ENCODE results near the gene ALDH1B1. TPM values are rescaled to one million over a fixed set of nuclear protein-coding genes. Genes with fewer than 3 reads are reported as not detected.

The ALDH1B1 gene
- total and polyA plus RNA-seq, 2 donors (not counting 3 experiments of a cell fraction or from before 2014, with no cell fraction given), result 11.5 to 20.5 TPM

DNA sequence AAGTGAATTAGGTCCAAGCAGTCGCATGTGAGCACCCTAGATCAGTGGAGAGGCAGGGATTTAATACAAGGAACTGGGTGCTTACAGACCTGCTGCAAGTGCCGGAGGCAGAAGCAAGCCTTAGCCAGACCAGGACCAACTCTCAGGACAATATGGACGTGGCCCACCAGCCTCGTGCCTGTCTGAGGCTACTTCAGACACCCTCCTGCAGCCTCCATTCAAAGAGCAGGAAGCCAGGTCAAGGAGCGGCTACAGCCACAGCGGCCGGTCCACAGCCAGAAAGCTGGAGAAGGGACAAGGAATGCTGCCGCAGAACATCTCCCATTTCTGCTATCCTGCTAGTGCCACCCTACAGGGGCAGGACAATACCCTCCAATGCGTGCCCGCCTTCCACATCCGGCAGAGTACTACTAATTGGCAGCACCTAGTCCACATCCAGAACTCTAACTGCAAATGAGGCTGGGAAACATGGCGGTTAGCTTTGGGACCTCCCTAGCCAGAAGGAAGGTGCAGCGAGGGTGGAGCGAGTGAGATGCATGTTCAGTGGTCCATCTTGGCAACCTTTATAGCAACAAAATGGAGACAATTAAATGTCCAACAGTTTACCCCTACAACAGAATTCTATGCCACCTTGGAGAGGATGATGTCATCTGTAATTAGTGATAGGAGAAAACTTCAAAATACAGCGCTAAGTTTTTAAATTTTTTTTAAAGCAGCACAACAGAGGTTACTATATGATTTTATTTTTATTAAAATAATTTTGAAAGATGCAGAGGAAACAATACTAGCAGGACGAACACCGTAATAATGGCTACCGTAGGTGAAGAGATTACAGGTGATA lies 1.0 kb upstream of the ALDH1B1 start:
- ChIA-PET CTCF (interaction anchor here (1.9 to 2.0 kb wide), 2 partner anchors 10 to 42 kb away, joined by 5 to 9 read pairs; no protein-coding TSS in a partner anchor), POLR2A (no interaction called here)
- no peak overlapping the region for H3K9ac ChIP-seq (replicated peaks; ENCODE audit: extremely low read depth, insufficient read depth, low read length)
- H3K9me3 ChIP-seq (replicated peaks; ENCODE audit: control insufficient read depth, insufficient read depth, low read length), result no peaks in the 10 kb centered on the region
- FAIRE-seq, result no peak
- peak overlapping the region in 1 of 3 experiments; percentile 72 for H3K4me3 ChIP-seq (replicated peaks in 1 of 3; ENCODE audit: insufficient read depth in 1 of 3, low read depth in 1 of 3, low read length in 3 of 3)
- dilution Hi-C loops (cut with MboI; ENCODE audit: extremely low pct_ligation_motif_present, low sequenced_read_pairs), result no loop called here
- no peak for DNase-seq (ENCODE audit: low read depth, low spot score)
- intact Hi-C loops (cut with micrococcal nuclease), result loop anchor here (2.0 to 5.0 kb wide), 2 partner anchors 487 to 589 kb away; partner anchors contain the start of genes DCAF10 and SLC25A51
- H3K27ac ChIP-seq (ENCODE audit: insufficient read depth, low read depth, low read length), result no peak overlapping the region
- H3K4me2 ChIP-seq (ENCODE audit: insufficient read depth, low read length), result peak overlapping the region; percentile 65
- TF ChIP-seq MYC (IDR thresholded peaks at IDR 0.05; ENCODE audit: low read depth, low read length) (no peak), POLR2A (IDR thresholded peaks at IDR 0.05; ENCODE audit: low read depth, low read length) (no peak), JUN (IDR thresholded peaks at IDR 0.05; ENCODE audit: borderline replicate concordance, insufficient read depth, insufficient read length, low read depth) (peak; percentile 14)
- H2AFZ ChIP-seq (ENCODE audit: low read depth, low read length), result no peak overlapping the region
- H3K79me2 ChIP-seq (ENCODE audit: control insufficient read depth, insufficient read depth, low read length), result peaks cover 22% of the 10 kb centered on the region
- H3K36me3 ChIP-seq (ENCODE audit: control insufficient read depth in 2 of 2, extremely low read depth in 1 of 2, insufficient read depth in 2 of 2, low read length in 2 of 2), result peaks cover 0 to 6% of the 10 kb centered on the region in 2 experiments
- H3K4me1 ChIP-seq (ENCODE audit: control insufficient read depth, extremely low read depth, insufficient read depth, low read length), result peaks cover 7% of the 10 kb centered on the region
- H3K9me1 ChIP-seq (replicated peaks; ENCODE audit: control insufficient read depth, extremely low read depth, insufficient read depth, low read length), result no peaks in the 10 kb centered on the region
- no peaks in the 10 kb centered on the region for H4K20me1 ChIP-seq (replicated peaks; ENCODE audit: control insufficient read depth, extremely low read depth, insufficient read depth, low read length)
- no TSS peak for BruUV-seq (replicated peaks)
- H3K27me3 ChIP-seq (ENCODE audit: control insufficient read depth in 2 of 2, insufficient read depth in 2 of 2, low read length in 2 of 2), result no peaks in the 10 kb centered on the region

DNA sequence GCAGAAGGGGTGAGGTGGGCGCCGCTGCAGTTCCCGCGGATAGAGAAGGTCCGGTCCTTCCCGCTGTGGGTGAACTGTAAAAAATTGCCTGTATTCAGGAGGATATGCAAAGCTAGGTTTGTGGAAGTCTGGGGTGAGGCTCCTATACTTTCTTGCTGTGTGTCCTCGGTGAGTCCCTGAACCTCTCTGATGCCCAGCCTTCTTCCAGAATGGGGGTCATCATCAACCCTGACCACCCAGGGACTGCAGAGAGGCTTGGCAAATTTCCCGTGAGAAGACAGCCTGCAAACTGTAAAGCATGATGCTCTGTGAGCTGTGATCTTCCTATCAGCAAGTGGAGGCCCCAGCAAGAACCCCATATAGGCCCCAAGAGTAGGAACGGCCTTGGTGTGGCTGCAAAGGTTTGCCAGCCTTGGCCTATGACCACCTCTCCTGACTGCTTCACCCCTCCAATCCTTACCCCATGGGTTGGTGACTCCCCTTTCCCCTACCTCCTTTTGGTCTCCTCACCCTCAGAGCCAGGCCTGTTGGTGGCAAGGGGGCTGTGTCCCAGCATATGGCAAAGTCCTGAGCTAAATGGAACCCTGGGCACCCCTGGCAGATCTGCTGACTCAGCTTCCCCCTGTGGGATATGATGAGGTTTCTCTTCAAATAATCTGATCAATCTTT lies 760 bp downstream of the ALDH1B1 start:
- FAIRE-seq, result peak; percentile 33

More for the DNA sequence above, 760 bp downstream of the ALDH1B1 start:
- peak overlapping the region; percentile 73 for H3K9ac ChIP-seq (replicated peaks; ENCODE audit: extremely low read depth, insufficient read depth, low read length)
- no peak for DNase-seq (ENCODE audit: low read depth, low spot score)
- TSS peak; percentile 40 for BruUV-seq (replicated peaks)
- H3K4me1 ChIP-seq (ENCODE audit: control insufficient read depth, extremely low read depth, insufficient read depth, low read length), result peaks cover 7% of the 10 kb centered on the region
- dilution Hi-C loops (cut with MboI; ENCODE audit: extremely low pct_ligation_motif_present, low sequenced_read_pairs), result no loop called here
- peak overlapping the region; percentile 43 for H3K27ac ChIP-seq (ENCODE audit: insufficient read depth, low read depth, low read length)
- TF ChIP-seq FOS (IDR thresholded peaks at IDR 0.05; ENCODE audit: borderline replicate concordance, insufficient read depth, low read length) (no peak), EZH2 (IDR thresholded peaks at IDR 0.05; ENCODE audit: borderline replicate concordance, low read depth, low read length, severe bottlenecking) (no peak), GATA2 (IDR thresholded peaks at IDR 0.05; ENCODE audit: insufficient read depth, insufficient read length, low read depth, low read length) (no peak), POLR2A (IDR thresholded peaks at IDR 0.05; ENCODE audit: low read depth, low read length) (no peak), POLR2AphosphoS5 (IDR thresholded peaks at IDR 0.05; ENCODE audit: insufficient read depth, low read depth, low read length) (no peak), JUN (IDR thresholded peaks at IDR 0.05; ENCODE audit: borderline replicate concordance, insufficient read depth, insufficient read length, low read depth) (no peak), MYC (IDR thresholded peaks at IDR 0.05; ENCODE audit: low read depth, low read length) (no peak)
- TF ChIP-seq, protein P1, sequence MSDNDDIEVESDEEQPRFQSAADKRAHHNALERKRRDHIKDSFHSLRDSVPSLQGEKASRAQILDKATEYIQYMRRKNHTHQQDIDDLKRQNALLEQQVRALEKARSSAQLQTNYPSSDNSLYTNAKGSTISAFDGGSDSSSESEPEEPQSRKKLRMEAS (IDR thresholded peaks at IDR 0.05; ENCODE audit: insufficient read depth, insufficient read length), result no peak
- TF ChIP-seq, protein P2, sequence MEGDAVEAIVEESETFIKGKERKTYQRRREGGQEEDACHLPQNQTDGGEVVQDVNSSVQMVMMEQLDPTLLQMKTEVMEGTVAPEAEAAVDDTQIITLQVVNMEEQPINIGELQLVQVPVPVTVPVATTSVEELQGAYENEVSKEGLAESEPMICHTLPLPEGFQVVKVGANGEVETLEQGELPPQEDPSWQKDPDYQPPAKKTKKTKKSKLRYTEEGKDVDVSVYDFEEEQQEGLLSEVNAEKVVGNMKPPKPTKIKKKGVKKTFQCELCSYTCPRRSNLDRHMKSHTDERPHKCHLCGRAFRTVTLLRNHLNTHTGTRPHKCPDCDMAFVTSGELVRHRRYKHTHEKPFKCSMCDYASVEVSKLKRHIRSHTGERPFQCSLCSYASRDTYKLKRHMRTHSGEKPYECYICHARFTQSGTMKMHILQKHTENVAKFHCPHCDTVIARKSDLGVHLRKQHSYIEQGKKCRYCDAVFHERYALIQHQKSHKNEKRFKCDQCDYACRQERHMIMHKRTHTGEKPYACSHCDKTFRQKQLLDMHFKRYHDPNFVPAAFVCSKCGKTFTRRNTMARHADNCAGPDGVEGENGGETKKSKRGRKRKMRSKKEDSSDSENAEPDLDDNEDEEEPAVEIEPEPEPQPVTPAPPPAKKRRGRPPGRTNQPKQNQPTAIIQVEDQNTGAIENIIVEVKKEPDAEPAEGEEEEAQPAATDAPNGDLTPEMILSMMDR (IDR thresholded peaks at IDR 0.05; ENCODE audit: extremely low read depth in 1 of 2, insufficient read depth in 1 of 2, low read depth in 1 of 2, low read length in 2 of 2), result no peak
- H3K36me3 ChIP-seq (ENCODE audit: control insufficient read depth in 2 of 2, extremely low read depth in 1 of 2, insufficient read depth in 2 of 2, low read length in 2 of 2), result peaks cover 2 to 10% of the 10 kb centered on the region in 2 experiments
- no peaks in the 10 kb centered on the region for H3K9me3 ChIP-seq (replicated peaks; ENCODE audit: control insufficient read depth, insufficient read depth, low read length)
- no peaks in the 10 kb centered on the region for H3K9me1 ChIP-seq (replicated peaks; ENCODE audit: control insufficient read depth, extremely low read depth, insufficient read depth, low read length)
- H3K27me3 ChIP-seq (ENCODE audit: control insufficient read depth in 2 of 2, insufficient read depth in 2 of 2, low read length in 2 of 2), result no peaks in the 10 kb centered on the region
- POLR2A ChIA-PET, result no interaction called here
- peak overlapping the region; percentile 89 for H3K4me2 ChIP-seq (ENCODE audit: insufficient read depth, low read length)
- H2AFZ ChIP-seq (ENCODE audit: low read depth, low read length), result peak overlapping the region; percentile 96
- H3K79me2 ChIP-seq (ENCODE audit: control insufficient read depth, insufficient read depth, low read length), result peaks cover 22% of the 10 kb centered on the region
- CTCF ChIA-PET, result interaction anchor here (0.9 to 2.0 kb wide), 8 partner anchors 8 to 305 kb away, joined by 3 to 9 read pairs (median 4); no protein-coding TSS in a partner anchor
- H4K20me1 ChIP-seq (replicated peaks; ENCODE audit: control insufficient read depth, extremely low read depth, insufficient read depth, low read length), result no peaks in the 10 kb centered on the region
- intact Hi-C loops (cut with micrococcal nuclease), result loop anchor here (2.0 to 5.0 kb wide), 2 partner anchors 488 to 591 kb away; partner anchors contain the start of genes DCAF10 and SLC25A51
- peak overlapping the region; percentile 42 to 89 (median 82) for H3K4me3 ChIP-seq (replicated peaks in 1 of 3; ENCODE audit: insufficient read depth in 1 of 3, low read depth in 1 of 3, low read length in 3 of 3)

Measured in endothelial cell of umbilical vein (primary cell).